22Rv1 (cell line): ENCODE results near the gene SPX.

Experiments used
- CTCF ChIP-seq: fragments of 450-650 bp; IDR thresholded peaks from 2 replicates; pipeline ENCODE4 v1.5.1; 2017; ENCODE audit warnings: mild to moderate bottlenecking
- ZFX ChIP-seq: fragments of 450-650 bp; IDR thresholded peaks from 2 replicates; pipeline ENCODE4 v1.6.1; 2017; ENCODE audit warnings: antibody characterized with exemption, borderline replicate concordance

GRCh38 chr12:21546716-21547115 is 20.6 kb downstream of the SPX start:
- no peak for TF ChIP-seq CTCF
- no peak for TF ChIP-seq ZFX
